HG03060 (cell line): ENCODE results near the gene C1orf53.
"Not testable (repeated sequence)": the region's sequence is repeated elsewhere in the genome, so short reads cannot be mapped to it uniquely, and the experiment has no call there.

ENCODE experiments used
- ATAC-seq: cut with Tn5 transposase; IDR thresholded peaks from one replicate; pipeline ENCODE4 v1.9.1; 2021; ENCODE audit warnings: low read depth, moderate number of reproducible peaks; ENCODE audit not compliant: unreplicated experiment

Gene C1orf53

DNA sequence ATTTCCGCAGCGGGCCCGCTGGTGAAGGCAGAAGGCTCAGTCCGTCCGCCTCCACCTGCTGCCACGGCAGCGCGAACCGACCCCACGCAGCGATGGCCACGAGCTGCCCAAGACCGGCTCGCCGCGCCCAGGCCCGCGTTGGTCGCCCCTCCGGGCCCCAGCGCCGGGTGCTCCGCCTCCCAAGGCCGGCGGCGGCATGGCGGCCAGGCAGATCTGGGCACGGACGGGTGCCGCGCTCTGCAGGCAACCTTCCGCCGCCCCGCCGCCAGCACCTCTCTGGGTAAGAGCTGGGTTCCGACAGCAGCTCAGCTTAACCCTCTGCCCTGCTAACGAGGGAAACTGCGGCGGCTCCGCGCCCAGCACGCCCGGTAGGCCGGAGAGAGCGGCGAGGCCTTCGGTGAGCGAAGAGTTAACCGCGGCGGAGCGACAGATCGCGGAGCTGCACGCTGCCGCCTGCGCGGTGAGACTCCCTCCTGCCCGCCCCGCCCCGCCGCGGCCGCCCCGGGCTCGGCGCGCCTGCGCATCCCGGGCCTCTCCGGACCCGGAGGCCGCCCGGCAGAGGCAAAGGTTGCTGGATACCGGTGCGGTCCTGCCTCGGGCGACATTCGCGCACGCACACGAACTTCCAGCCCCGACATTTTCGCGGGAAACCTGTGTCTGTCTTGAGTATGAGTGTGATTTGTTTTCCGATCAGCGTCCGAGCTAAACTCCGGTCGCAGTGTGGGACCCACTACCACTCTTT is at the start of gene C1orf53:
C1orf53 (plus strand) TSS at position 177 of the 742 bp plus-strand sequence; CDS start at position 197, 20 bp downstream.
- ATAC-seq = peak; percentile 85

DNA sequence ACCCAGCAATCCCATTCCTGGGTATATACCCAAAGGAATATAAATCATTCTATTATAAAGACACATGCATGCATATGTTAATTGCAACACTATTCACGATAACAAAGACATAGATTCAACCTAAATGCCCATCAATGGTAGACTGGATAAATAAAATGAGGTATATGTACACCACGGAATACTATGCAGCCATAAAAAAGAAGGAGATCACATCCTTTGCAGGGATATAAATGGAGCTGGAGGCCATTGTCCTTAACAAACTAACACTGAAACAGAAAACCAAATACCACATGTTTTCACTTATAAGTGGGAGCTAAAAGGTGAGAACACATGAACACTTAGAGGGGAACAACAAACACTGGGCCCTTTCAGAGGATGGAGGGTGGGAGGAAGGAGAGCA is 46.7 kb upstream of the C1orf53 start:
- ATAC-seq = not testable (repeated sequence)

GRCh38 chr1:197857477-197857876 is 45.0 kb upstream of the C1orf53 start:
- ATAC-seq = no peak

DNA sequence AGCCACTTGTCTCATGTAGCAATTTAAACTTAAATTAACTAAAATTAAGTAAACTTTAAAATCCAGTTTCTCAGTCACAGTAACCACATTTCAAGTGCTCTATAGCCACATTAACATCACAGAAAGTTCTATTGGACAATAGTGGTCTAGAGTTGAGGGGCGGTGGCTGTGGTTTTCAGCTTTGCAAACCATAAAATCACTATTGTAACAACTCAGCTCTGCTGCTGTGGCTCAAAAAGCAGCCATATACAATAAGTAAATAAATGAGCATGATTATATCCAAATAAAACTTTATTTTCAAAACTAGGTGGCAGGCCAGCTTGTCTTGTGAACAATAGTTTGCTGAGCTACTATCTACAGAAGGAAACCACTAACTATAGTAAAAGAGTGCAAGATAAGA is 43.4 kb upstream of the C1orf53 start:
- no peak for ATAC-seq

GRCh38 chr1:197862221-197862620 is 40.2 kb upstream of the C1orf53 start:
- no peak for ATAC-seq

- no peak for ATAC-seq
Measured at GRCh38 chr1:197862671-197863070, 39.8 kb upstream of the C1orf53 start.

DNA sequence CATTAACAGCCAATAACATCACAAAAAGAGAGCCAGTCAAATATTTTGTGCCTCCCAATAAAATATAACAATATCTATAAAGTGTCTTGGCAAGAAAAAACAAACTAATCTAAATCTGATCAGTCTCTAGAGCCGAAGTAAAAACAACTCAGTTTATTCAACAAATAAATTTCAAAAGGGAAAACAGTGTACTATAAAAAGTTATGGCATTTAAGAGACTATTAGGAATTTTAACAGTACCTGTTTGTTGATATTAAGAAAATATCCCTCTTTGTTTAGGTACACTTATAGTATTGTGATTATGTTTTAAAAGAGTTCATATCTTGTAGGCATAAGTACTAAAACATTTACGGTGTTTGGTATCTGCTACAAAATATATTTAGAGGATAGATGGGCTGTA is 36.6 kb upstream of the C1orf53 start:
- ATAC-seq = no peak

DNA sequence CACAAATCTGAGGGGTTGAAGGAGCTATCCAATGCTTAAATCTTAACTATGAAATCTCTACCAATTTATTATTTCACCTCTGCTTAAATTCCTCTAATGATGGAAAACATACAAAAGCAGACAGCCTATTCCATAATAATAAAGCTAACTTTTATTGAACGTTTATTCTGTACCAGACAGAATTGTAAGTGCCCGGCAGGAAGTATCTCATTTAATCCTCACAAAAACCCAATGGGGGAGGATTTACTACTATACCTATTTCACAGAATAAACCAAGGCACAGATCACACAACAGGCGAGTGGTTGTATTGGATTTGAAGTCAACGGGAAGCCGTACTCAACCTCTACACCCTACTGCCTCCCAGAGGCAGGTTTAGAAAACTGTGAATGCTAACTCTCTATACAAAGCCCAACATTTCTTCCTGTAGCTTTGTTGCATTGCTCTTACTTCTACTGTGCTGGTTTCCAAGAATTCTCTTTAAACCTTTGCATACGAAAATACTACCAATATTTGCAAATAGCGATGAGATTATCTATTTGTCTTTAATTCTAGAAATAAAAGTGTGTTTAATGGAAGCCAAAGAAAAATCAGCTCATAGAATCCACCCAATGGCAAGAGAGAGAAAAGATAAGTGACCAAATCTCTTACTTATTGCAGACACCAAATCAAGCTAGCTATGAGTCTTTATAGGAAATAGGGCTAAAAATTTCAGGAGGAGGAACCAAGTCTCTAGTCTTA is 33.5 kb upstream of the C1orf53 start:
- peak; percentile 84 for ATAC-seq

- ATAC-seq = no peak
Measured at GRCh38 chr1:197869490-197870077, 32.8 kb upstream of the C1orf53 start.

- no peak for ATAC-seq
Measured at GRCh38 chr1:197876894-197877293, 25.5 kb upstream of the C1orf53 start.

DNA sequence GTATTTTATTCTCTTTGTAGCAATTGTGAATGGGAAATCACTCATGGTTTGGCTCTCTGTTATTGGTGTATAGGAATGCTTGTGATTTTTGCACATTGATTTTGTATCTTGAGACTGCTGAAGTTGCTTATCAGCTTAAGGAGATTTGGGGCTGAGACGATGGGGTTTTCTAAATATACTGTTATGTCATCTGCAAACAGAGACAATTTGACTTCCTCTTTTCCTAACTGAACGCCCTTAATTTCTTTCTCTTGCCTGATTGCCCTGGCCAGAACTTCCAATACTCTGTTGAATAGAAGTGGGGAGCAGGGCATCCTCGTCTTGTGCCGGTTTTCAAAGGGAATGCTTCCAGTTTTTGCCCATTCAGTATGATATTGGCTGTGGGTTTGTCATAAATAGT is 22.0 kb upstream of the C1orf53 start:
- not testable (repeated sequence) for ATAC-seq

DNA sequence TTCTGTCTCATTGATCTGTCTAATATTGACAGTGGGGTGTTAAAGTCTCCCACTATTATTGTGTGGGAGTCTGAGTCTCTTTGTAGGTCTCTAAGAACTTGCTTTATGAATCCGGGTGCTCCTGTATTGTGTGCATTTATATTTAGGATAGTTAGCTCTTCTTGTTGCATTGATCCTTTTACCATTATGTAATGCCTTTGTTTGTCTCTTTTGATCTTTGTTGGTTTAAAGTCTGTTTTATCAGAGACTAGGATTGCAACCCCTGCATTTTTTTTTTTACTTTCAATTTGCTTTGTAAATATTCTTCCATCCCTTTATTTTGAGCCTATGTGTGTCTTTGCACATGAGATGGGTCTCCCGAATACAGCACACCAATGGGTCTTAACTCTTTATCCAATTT is 20.2 kb upstream of the C1orf53 start:
- ATAC-seq = not testable (repeated sequence)

- no peak for ATAC-seq
Measured at GRCh38 chr1:197884173-197884572, 18.3 kb upstream of the C1orf53 start.

DNA sequence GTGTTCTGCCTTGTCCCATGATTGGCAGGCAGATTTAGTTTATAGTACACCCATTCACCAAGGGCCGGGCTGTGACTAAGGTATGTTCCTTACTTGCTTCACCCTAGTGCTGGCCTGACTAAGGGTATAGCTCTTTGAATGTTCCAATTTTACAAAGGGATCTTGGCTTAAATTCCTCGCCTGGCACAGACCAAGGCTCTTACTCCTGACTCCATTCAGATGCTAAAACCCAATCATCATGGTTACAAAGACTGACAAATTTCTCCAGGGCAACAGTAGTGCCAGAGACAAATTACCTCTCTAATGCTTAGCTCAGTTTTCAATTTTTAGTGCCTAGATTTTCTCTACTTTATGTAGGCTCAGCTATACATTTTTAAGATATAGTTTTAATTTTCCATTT is 11.5 kb upstream of the C1orf53 start:
- no peak for ATAC-seq

DNA sequence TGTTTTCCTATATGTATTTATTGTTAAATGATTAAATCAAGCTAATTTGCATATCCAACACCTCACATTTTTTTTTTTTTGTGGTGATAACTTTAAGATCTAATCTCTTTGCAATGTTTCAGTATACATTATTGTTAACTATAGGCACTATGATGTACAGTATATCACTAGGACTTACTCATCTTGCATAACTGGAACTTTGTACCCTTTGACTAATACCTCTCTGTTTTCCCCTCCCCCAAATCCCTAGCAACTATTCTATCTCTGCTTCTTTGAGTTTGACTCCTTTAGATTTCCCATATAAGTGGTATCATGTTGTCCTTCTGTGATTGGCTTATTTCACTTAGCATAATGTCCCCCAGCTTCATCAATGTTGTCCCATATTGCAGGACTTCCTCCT is 9.7 kb upstream of the C1orf53 start:
- ATAC-seq = no peak

- ATAC-seq = no peak
Measured at GRCh38 chr1:197896301-197896700, 6.1 kb upstream of the C1orf53 start.

DNA sequence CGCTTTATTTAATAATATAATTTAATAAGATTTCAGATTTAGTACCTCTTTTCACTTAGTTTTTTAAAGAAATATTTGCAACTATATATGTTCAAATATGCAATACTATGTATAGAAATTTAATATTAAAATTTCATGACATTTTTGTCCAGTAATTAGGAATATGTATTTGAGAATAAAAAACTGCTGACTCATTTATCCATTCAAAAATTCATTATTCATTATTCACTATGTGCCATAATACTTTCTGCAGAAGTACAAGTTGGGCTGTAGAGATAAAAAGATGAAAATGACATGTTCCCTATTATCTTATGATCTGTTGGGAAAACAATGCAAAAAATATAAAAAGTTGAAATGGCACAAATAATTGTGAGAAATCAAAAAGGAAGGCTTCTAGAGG is 3.4 kb upstream of the C1orf53 start:
- no peak for ATAC-seq

DNA sequence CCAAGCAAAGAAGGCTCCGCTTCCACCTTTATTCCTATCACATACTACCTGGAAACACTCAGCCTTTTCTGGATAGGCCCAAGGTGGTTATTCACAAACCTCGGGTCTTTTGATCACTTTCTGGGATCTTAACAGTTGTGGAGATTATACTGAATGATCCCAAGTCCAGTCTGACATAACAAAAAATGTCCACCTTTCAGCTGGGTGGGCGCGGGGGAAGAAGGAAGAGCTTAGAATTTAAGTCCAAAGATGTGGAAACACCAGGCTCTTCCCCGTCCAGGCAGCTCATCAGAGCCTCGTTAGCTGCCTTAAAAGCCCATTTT is 338 bp upstream of the C1orf53 start:
- no peak for ATAC-seq

DNA sequence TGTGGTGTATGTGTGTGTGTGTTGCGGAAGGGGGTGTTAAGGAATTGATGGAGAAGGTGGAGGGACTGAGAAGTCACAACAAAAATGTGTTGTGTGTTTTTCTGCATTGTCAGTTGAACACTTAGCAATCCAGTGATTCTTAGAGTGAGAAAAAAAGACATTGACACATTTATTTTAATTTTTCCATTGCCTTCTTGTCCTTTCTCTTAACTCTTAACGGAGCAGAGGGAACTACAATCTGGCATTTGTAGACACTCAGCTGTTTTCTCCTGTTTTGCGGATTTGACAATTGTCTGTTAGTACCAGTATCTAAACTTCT is 725 bp downstream of the C1orf53 start:
- no peak for ATAC-seq

- ATAC-seq = no peak
Measured at GRCh38 chr1:197904126-197904787, 1.8 kb downstream of the C1orf53 start.

- no peak for ATAC-seq
Measured at GRCh38 chr1:197905699-197906351, 3.4 kb downstream of the C1orf53 start.
